Stimulated activated CD4-positive, alpha-beta T cell treated with anti-CD3 and anti-CD28 coated beads, Interleukin-12 subunit alpha, Interleukin-12 subunit beta, amount 100 ng/mL, for 4 hours (primary cell): ENCODE data around the gene MAP2K3.

Source experiments
- DNase-seq: peaks from one replicate; pipeline ENCODE4 v3.0.0-alpha.2; 2020

The MAP2K3 gene

GRCh38 chr17:21354796-21355385 is 70.4 kb downstream of the MAP2K3 start:
- DNase-seq = no peak

DNA sequence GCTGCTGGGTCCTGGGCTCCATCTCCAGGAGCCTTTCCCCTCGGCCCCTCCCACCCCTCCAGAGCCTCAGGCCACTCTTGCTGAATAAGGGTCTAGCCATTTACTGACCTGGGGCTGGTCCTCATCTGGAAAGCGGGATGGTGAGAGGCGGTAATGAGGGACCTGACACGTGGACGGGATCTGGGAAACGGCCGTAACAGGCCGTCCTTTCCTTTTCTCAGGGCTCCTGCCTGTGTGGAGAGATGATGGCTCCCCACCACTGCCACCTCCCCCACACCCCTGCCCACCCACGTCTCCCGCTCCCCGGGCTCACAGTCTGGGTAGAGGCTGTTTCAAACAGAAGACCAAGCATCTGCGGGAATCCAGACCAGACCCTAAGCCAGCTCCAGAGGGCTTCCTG is 71.1 kb downstream of the MAP2K3 start:
- DNase-seq = no peak

GRCh38 chr17:21356537-21357127 is 72.1 kb downstream of the MAP2K3 start:
- DNase-seq = no peak

- DNase-seq = no peak
Measured at GRCh38 chr17:21357281-21357680, 72.8 kb downstream of the MAP2K3 start.

DNA sequence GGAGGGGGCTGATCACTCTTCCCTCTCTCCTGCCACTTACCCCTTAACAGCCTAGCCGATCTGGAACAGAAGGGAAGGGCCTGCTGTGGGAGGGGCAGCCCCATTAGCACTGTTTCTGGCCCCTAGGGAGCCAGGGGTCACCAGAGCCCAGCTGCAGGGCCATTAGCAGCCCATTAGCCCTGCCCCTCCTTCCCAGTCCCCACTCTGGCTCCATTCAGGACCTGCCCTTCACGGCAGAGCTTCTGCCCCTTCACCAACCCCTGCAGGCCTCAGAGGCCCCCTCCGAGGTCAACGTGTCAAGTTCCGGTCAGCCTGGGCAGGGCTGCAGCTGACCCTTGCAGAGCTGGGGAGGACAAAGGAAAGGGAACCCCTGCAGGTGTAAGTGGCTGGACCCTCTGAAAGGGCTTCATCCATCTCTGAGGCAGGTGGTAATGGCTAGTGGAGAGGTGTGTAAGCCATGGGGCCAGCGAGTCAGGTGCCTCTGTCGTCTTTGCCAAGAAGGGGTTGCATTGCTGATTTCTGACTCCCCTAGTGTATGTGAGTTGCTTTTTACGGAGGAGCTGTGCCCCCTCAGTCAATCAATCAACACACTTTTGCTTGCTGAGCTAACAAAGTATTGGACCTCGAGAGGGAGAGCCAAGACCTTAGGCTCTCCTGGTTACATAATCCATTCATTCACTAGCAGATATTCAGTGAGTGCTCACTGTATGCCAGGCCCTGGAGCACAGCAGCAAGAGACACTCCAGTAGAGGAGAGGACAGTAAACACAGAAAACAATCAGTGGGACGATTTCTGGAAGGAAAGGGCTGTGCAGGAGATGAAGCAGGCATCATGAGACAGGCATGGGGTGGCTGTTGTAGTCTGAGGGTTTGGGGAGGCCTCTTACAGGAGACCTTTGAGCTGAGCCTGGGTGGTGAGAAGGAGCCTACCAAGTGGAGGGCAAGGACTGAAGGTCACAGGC is 73.5 kb downstream of the MAP2K3 start:
- no peak for DNase-seq

DNA sequence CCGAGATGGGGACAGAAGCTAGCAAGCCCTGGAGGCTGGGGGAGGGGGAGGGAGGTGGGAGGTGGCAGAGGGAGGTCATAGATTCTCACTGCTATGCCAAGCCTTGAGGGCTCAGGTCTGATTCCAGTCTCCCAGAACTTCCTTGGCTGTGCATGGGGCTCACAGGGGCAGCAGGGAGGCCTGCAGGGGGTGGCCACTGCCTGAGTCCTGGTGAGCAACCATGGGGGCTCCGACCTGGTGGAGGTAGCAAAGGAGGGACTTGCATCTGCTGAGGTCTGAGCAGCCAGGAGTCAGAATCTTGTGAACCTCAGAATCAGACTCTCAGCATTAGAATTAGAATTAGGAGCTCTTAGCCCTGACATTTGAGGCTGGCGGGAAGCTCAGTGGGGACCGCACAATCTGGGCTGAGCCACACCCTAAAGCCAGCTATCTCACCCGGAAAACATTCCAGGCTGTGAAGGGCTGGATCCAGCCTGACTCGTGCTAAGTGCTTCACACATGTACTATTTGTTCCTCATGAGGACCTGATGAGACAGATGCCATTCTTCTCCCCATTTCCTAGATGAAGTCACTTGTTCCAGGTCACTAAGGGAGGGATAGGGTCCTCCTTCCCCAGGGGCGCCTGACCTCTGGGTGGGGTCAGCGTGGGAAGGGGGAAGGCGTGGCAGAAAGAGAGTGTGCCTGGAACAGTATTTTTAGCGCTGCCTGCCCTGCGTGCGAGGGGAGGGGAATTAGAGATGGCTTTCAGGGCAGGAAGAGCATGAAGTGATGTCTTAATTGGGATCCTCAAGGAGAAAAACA is 74.4 kb downstream of the MAP2K3 start:
- no peak for DNase-seq

GRCh38 chr17:21359483-21359840 is 75.0 kb downstream of the MAP2K3 start:
- DNase-seq = no peak

GRCh38 chr17:21360048-21360447 is 75.5 kb downstream of the MAP2K3 start:
- DNase-seq = no peak

DNA sequence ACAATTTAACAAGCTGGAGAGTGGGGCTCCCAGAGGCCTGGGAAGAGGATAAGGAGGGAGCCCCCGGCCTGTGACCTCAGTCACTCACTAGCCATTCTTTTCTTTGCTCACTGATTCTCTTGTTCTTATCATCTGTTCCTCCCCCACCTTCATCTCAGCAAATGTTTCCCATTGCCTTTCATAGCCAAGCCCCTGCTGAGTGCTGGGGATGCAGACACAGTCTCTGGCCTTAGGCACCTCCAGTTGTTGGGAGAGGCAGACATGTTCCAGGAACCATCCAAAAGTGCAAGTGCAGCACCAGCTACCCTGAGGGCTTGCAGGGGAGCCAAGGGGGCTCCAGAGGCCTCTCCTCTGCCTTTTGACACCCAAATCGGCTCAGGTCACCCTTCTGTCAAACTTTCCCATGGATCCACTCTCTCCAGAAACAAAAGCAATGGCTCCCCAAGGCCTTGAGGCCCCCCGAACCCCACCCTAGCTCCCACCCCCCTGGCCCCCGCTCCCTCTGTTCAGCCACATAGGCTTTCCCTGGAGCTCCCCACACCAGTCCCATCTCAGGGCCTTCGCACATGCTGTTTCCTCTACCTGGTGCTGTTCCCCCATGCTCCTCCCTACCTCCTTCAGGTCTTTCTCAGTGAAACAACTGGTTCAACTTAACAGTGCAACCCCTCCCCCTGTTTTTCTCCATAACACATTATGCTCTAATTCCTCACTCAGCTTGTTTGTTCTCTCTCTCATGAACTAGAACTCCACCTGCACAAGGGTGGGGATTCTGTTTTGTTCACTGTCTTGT is 76.7 kb downstream of the MAP2K3 start:
- no peak for DNase-seq

DNA sequence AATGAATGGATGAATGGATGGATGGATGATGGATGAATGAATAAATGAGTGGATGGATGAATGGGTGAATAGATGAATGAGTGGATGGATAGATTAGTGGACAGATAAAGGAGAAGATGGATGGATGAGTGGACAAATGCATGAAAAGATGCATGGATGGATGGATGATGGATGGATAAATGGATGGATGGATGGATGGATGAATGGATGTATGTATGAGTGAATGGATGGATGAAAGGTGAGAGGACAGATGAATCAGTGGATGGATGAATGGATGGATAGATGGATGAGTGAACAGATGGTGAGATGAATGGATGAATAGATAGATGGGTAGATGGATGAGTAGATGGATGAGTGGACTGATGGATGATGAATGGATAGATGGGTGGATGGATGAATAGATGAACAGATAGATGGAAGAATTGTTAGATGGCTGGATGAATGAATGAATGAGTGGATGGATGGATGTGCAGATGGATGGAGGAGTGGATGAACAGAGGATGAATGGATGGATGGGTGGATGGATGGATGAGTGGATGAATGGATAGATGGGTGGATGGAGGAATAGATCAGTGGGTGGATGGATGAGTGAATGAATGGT is 77.9 kb downstream of the MAP2K3 start:
- no peak for DNase-seq

DNA sequence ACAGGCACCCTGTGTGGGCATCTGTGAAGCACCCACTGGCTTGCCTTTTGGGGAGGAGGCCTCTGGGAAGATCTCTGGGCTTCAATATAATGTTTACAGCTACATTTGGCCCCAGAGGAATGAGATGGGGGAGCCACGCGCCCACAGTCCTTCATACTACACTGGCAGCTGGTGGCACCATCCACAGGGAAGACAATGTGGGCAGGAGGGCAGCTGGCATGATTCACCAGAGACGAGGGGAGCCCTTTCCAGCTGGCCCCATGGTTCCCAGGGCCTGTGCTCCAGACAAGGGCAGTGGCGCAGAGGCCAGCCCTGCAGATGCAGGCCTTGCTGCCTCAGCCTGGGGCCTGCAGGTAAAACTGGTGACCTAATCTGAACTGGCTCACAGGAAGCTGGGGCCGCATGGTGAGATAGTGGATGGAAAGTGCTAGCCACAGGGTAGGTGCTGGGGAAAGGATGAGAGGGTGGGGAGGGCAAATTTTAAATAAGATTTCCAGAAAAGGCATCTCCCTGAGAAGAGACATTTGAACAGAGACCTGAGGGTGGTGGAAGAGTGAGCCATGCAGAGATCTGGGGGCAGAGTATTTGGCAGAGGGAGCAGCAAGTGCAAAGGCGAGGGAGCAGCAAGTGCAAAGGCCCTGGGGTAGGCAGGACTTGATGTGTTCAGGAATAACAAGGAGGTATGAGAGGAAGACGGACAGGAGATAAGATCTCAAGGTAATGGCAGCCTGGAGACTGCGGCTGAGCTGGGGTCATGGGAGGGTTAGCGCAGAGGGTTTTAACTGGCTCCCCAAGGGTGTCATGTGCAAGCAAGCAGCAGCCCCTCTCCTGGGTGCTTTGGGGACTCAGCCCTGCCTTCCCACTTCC is 79.5 kb downstream of the MAP2K3 start:
- DNase-seq = no peak
